Measurements from ENCODE around the gene NPTX1. TPM values are rescaled to one million over a fixed set of nuclear protein-coding genes. Genes with fewer than 3 reads are reported as not detected.

Gene NPTX1
- total and polyA plus RNA-seq, 9 of the 15 experiments (the other 6 are each of a cell fraction or from before 2014, with no cell fraction given): 0.04 TPM; not detected in 8

GRCh38 chr17:80441133-80441578, 35.3 kb downstream of the NPTX1 start (continued):
- TF ChIP-seq, protein P1, sequence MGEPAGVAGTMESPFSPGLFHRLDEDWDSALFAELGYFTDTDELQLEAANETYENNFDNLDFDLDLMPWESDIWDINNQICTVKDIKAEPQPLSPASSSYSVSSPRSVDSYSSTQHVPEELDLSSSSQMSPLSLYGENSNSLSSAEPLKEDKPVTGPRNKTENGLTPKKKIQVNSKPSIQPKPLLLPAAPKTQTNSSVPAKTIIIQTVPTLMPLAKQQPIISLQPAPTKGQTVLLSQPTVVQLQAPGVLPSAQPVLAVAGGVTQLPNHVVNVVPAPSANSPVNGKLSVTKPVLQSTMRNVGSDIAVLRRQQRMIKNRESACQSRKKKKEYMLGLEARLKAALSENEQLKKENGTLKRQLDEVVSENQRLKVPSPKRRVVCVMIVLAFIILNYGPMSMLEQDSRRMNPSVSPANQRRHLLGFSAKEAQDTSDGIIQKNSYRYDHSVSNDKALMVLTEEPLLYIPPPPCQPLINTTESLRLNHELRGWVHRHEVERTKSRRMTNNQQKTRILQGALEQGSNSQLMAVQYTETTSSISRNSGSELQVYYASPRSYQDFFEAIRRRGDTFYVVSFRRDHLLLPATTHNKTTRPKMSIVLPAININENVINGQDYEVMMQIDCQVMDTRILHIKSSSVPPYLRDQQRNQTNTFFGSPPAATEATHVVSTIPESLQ (CRISPR knock-in tag; IDR thresholded peaks at IDR 0.05): no peak
- TF ChIP-seq HDAC1 (IDR thresholded peaks at IDR 0.05): no peak
- no peak for TF ChIP-seq YY1 (IDR thresholded peaks at IDR 0.05; ENCODE audit: borderline replicate concordance in 1 of 3, control insufficient read depth in 1 of 3, extremely low read depth in 1 of 3, insufficient read depth in 3 of 3, insufficient read length in 1 of 3, insufficient replicate concordance in 2 of 3, low read depth in 1 of 3, low read length in 2 of 3)
- no peak for TF ChIP-seq PBX2 (CRISPR knock-in tag; IDR thresholded peaks at IDR 0.05; ENCODE audit: low read depth)
- TF ChIP-seq PBX2 (tag; conservative IDR thresholded peaks at IDR 0.05; ENCODE audit: low read depth): no peak
- TF ChIP-seq MTA1 (IDR thresholded peaks at IDR 0.05; ENCODE audit: borderline replicate concordance): no peak
- no peak for TF ChIP-seq FOXA3 (CRISPR knock-in tag; conservative IDR thresholded peaks at IDR 0.05 in 1 of 2, IDR thresholded peaks at IDR 0.05 in 1 of 2)
- no peak for TF ChIP-seq SNAPC5 (CRISPR knock-in tag; IDR thresholded peaks at IDR 0.05)
- TF ChIP-seq RB1 (IDR thresholded peaks at IDR 0.05; ENCODE audit: low read depth): no peak
- no peak for TF ChIP-seq ESRRA (IDR thresholded peaks at IDR 0.05; ENCODE audit: borderline replicate concordance, low read depth)
- TF ChIP-seq HNRNPH1 (optimal IDR thresholded peaks at IDR 0.05; ENCODE audit: low read depth, low read length): no peak
- TF ChIP-seq, protein P2, sequence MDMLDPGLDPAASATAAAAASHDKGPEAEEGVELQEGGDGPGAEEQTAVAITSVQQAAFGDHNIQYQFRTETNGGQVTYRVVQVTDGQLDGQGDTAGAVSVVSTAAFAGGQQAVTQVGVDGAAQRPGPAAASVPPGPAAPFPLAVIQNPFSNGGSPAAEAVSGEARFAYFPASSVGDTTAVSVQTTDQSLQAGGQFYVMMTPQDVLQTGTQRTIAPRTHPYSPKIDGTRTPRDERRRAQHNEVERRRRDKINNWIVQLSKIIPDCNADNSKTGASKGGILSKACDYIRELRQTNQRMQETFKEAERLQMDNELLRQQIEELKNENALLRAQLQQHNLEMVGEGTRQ (CRISPR knock-in tag; IDR thresholded peaks at IDR 0.05): peak; percentile 28; the same call in 1 of the 2 replicates
- no peak for TF ChIP-seq HEY1 (CRISPR knock-in tag; IDR thresholded peaks at IDR 0.05; ENCODE audit: borderline replicate concordance)
- TF ChIP-seq PHF8 (IDR thresholded peaks at IDR 0.05; ENCODE audit: borderline replicate concordance, low read length): no peak
- no peak for TF ChIP-seq ZFP1 (CRISPR knock-in tag; IDR thresholded peaks at IDR 0.05)
- no peak for TF ChIP-seq ZNF699 (CRISPR knock-in tag; IDR thresholded peaks at IDR 0.05; ENCODE audit: insufficient replicate concordance)
- no peak for TF ChIP-seq BRCA1 (IDR thresholded peaks at IDR 0.05)
- TF ChIP-seq BRCA1 (CRISPR knock-in tag; IDR thresholded peaks at IDR 0.05): no peak
- TF ChIP-seq RHOXF2B (CRISPR knock-in tag; conservative IDR thresholded peaks at IDR 0.05): no peak
- no peak for TF ChIP-seq ZNF764 (CRISPR knock-in tag; IDR thresholded peaks at IDR 0.05; ENCODE audit: low read depth)
- TF ChIP-seq GTF2A2 (tag; IDR thresholded peaks at IDR 0.05): no peak
- TF ChIP-seq L3MBTL2 (IDR thresholded peaks at IDR 0.05): no peak
- TF ChIP-seq WHSC1 (IDR thresholded peaks at IDR 0.05; ENCODE audit: low read length): no peak
- TF ChIP-seq NR2F6 (CRISPR knock-in tag; IDR thresholded peaks at IDR 0.05): no peak
- TF ChIP-seq ZNF561 (CRISPR knock-in tag; conservative IDR thresholded peaks at IDR 0.05): no peak
